Ramos (cell line): ENCODE data around the gene SYNJ2BP.

ENCODE experiments used
- in situ Hi-C: fragments of 300-500 bp; cut with MboI; formaldehyde crosslinking; loops from one replicate; pipeline ENCODE4 v1.14.3; 2022; ENCODE audit warnings: low sequenced_read_pairs; ENCODE audit not compliant: unreplicated experiment

SYNJ2BP gene

GRCh38 chr14:70394674-70395306 lies 22.1 kb downstream of the SYNJ2BP start:
- in situ Hi-C loops, result no loop called here

- in situ Hi-C loops, result no loop called here
Measured at GRCh38 chr14:70392676-70393075, 24.2 kb downstream of the SYNJ2BP start.

- in situ Hi-C loops, result no loop called here
Measured at GRCh38 chr14:70391493-70392391, 25.1 kb downstream of the SYNJ2BP start.

GRCh38 chr14:70382536-70382935 lies 34.4 kb downstream of the SYNJ2BP start:
- in situ Hi-C loops, result no loop called here

GRCh38 chr14:70380824-70381223 lies 36.1 kb downstream of the SYNJ2BP start:
- in situ Hi-C loops, result no loop called here

- in situ Hi-C loops, result no loop called here
Measured at GRCh38 chr14:70378696-70379095, 38.2 kb downstream of the SYNJ2BP start.
